HG03457 (cell line): ENCODE results near the gene SLC6A3.

Source experiments
- ATAC-seq: cut with Tn5 transposase; IDR thresholded peaks from one replicate; pipeline ENCODE4 v1.9.1; 2021; ENCODE audit warnings: moderate number of reproducible peaks; ENCODE audit not compliant: unreplicated experiment

Gene SLC6A3

DNA sequence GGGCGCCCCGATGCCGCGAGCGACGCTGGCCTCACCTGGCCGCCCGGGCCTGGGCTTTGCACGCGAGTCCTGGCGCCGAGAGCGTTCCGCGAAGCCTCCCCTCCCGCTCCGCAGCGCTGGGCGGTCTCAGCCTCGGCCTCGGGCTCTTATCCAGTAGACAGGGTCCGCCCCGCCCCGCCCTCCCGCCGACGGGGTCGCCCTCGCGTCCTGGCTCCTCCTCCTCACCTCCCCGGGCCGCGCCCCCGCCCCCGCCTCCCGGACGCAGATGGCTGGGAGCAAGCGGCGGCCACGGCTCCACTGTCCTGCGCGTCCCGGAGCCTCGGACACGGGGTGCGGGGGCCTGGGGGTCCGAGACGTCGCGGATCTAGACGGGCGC is at the start of gene SLC6A3:
SLC6A3 (minus strand) TSS at position 128 of the 376 bp plus-strand sequence. CDS start 2,243 bp downstream, outside the sequence.
- ATAC-seq: no peak

DNA sequence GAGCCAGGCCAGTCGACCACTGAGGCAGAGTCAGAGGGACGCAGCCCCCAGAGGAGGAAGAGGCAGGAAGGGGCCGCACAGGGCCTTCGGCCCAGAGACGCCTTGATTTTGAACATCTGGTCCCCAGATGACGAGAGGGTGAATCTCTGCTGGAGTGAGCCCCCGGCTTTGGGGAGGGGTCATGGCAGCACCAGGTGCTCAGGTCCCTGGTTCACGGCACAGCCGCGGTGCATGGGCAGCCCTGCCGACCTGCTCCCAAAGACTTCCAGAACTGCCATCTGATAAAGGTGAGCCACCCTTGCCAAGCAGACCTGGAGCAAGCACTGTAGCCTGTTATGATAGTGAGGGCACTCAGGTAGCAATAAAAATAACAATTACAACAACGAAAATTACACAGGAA is 48.7 kb upstream of the SLC6A3 start:
- no peak for ATAC-seq

DNA sequence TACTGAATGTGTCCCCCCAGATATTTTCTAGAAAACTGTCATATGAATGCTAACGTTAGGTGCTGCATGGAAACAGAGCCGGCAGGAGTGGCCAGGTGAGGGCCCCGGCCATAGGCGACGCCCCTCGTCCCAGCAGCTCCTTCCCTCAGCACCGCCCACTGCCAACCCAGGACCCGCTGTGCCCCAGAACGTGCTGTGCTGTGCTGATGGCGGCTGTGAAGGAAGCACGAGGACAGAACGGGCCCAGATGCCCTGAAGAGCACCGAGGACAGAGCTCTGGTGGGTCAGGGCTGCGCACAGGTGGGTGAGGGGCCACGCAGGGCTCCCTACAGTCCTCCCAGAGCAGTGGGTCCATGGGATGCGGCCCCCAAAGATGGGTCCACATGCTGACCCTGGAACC is 48.2 kb upstream of the SLC6A3 start:
- ATAC-seq: no peak

DNA sequence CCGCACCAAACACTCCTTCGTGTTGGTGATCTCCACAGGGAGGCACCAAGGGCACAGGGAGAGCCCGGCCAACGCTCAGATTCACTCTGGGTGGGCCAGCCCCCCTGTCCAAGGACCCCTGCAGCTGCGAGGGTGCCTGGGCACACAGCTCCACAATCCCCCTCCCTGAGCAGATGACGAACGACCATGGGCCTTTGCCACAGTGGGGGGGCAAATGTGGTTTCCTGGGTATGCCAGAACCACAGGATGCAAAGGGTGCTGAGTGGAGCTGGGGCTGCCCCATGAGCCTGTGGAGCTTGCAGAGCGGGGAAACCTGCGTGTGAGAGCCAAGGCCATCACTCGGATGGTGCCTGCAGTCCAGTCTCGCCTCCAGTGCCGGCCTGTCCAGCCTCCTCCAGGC is 47.5 kb upstream of the SLC6A3 start:
- no peak for ATAC-seq

DNA sequence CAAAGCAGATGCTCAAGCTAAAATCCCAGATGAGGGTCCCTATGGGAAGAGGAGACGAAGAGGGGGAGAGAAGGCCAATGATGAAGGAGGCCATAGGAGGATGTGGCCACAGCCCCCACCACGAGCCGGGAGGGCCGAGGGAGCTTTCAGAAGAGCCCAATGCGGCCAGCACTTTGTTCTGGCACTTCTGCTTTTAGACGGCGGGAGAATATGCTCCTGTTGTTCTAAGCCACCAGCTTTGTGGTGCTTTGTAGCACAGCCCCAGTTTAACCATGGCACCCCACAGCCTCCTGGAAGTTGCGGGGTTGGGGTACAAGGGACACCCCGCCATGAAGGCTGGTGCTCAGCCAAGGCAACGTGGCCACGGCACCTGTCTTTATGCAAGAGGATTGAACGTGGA is 45.1 kb upstream of the SLC6A3 start:
- ATAC-seq: no peak

DNA sequence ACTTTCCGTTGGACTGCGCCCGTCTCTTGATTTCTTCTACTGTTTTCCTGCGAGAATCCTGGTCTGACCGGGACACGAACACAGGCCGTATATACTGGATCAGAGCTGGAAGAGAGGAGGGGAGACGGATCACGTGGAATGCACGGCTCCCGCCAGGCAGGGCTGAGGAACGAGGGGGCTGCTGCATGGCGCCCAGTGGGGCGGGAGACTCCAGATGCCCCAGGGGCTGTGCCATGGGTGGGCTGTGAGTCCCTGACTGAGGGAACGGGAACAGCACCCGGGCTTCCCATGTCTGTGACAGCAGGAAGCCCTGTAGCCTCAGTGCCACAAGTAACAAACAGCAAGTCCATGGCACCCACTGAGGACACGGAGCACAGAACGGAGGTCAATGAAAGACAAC is 44.5 kb upstream of the SLC6A3 start:
- ATAC-seq: no peak

DNA sequence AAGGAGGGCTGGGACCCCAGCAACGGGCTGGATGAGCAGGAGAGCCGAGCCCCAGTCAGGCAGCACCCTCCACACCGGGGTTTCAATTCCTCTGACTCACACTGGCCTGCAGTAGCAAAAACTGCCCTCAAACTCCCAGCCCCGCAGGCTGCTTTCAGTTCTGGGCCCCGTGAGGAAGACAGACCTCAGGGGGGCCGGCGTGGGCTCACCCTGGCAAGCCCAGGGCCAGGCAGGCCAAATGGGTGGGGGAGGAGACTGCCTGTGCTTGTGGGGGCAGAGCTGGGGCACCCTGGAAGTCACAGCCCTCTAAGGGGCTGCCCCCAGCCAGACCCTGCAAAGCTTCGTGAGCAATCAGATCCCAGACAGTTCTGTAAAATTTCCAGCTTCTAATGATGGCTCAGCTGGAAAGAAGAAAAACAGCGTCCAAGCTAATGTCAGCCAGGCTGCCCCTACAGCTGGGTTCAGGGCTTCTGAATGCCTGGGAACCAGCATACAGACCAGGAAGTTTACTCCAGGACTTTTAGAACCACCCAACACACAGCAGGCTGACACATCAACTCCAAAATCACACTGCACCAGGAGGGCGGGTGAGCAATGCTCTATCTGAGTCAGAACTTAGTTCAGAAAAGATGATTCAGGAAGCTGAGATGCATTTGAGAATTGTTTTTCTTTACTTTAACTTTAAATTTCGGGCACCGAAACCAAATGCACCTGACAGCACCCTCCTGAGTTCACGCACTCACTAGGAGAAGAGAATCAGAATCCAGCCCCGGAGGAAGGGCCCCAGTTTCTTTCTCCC is 43.8 kb upstream of the SLC6A3 start:
- ATAC-seq: peak; percentile 35

DNA sequence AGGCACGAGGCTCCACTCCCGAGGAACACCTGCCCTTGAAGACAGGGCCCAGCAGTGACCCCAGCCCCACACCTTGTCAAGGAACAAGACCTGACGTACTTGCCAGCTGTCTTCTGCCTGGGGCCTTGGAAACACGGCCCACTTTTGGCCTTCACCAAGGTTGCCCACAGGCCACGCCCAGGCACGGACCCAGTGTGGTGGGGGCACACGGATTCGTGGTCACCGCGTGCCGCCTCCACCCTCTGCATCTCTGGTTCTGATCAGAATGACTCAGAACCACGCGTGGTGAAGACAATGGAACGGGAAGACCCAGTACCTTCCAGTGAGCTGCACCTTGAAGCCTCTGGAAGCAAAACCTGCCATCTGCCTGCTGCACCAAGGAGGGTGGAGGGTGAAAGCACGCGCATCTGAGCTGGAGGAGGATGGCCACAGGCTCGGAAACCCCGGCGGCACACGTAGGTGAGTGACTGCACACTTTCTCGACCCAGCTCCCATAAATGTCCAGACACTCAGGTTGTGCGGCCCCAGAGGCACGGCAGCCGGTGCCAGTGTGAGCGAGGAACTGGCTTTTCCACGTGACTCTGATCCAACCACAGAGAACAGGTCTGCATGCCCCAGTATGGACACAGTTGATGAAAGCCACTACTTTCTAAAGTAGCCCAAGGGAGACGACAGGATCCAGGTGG is 42.0 kb upstream of the SLC6A3 start:
- no peak for ATAC-seq

DNA sequence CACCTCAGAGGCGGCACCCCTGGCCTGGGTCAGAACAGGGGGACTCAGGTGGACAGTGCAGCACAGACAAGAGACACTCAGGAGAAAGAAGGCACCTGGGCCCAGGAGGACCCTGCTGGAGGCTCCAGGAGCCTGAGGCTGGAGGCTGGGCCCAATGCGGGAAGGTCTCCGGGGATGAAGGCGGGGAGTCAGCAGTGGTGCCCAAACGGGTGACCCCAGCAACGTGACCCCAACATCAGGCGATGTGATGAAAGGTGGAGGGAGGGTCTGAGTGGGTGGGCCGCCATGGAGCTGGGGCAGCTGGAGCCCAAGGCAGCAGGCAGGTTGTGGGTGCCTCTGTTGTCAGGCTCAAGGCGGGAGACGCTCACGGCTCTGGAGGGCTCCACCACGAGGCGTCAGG is 41.0 kb upstream of the SLC6A3 start:
- no peak for ATAC-seq

DNA sequence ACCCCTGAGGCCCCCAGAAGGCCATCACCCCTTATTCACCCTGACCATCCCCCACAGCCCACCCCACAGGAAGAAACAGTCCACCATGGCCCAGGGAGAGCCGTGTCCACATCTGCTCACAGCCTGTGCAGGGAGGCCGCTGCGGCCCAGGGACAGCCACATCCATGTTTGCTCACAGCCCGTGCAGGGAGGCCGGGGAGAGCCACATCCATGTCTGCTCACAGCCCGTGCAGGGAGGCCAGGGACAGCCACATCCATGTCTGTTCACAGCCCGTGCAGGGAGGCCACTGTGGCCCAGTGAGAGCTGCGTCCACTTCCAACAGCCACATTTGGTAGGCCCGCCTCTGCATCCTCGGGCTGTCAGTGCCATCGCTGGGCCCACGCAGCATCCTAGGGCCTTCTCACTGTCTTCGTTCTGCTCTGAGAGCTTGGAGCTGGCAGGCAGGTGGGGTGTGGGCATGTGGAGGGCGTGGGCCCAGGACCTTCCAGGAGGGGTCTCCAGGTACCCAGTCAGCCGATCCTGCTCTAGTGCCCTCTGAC is 40.4 kb upstream of the SLC6A3 start:
- ATAC-seq: no peak

DNA sequence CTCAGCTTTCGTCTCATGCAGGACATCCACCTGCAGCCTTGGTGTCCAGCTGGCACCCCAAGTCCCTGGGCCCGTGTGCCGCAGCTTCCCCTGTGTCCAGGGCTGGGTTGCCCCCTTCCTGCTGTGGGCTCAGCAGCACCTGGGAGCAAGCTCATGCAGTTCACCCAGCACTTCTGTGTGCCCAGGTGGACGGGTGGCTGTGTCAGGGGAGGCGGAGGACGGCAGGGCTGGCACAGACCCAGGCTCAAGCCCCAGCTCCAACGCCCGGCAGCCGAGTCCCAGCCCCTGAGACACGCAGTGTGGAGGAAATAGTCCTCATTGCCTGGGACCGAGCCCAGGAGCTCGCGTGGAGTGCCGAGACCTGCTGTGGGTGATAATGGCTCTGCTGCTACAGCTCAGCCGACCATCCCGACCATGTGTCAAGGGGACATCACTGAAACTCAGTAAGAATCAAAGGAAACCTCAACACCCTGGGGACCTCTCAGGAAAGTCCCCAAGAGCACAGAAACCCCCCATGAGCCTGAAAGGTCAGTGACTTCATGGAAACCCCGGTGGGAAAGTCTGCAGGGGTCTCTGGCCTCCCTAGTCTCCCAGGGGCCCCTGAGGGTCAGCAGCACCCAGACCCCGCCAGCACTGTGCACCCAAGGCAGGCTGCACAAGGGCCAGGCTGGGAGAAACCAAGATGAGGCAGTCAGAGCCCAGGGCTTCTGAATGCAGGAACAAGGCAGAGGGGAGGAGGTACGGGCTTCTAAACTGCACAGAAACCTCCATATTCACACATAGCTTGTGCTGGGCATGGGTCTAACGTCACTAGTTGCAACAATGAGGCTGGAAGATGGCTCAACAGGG is 39.7 kb upstream of the SLC6A3 start:
- peak; percentile 56 for ATAC-seq

DNA sequence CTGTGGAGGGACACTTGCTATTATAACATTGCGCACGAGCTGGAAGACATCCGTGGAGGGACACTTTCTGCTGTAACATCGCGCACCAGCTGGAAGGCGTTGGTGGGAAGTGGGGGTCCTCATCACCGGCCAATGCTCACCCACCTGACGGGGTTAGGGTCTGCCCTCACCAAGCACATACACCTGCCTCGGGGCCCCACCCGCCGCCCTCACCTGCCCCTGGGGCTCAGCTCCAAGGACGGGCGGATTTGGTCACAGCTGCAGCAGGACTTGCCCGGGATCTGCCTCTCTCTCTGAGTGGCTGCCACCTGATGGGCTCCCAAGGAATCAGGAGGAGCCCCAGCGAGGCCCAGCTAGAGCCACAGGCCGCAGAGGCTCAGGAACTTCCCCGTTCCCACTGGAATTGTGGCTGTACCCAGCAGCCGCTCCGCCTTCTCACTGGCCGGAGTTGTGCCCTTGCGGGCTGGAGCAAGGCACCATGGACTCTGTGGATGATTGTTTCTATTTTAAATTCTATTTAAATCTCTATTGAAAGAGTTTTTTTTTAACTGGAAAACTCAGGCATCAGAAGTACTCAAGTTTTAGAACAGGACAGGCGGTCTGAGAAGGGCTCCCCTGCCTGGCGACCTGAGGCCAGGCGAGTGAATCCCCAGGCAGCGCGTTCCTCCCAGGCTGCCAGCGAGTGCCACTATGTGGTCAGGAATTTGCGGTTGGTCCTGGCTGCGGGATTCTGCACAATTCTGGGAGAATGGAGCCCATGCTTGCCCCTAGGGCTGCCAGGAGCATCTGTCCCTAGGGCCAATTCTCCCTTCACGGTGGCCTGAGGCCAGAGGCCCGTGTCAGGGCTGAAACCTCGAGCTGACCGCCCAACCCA is 38.9 kb upstream of the SLC6A3 start:
- no peak for ATAC-seq

DNA sequence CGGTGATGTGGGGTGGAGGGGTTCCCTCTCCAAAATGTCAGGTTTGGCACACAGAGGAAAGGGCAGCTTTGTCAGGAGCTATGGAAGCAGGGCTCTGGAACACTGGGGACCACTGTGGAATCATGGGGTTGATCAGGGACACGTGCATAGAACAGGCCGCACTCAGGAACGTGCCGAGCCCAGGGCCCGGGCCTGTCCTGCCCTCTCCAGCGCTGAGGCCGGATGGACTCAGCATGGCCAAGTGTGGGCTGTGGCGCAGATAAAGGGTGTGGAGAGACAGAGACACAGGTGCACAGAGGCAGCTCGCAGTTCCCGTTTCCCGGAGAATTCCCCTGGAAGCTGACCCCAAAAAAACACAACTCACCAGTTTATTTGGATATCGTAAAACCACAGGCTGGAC is 37.8 kb upstream of the SLC6A3 start:
- no peak for ATAC-seq

DNA sequence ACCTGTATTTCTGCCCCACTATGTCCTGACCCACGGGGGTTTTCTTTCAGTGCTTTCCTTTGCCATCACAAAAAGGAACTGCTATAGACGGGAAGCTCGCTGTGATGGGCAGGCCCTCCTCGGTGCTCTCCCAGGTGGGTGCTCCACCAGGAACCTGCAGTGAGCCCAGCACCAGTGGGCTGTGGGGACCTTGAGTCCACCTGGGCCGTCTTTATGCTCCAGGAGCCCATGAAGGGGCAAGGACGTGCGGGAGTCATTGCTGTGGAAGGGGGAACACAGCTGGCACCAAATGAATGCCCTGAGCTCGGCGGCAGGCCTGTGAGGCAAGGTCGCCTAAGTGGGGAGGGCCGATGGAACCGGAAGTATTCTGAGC is 36.7 kb upstream of the SLC6A3 start:
- no peak for ATAC-seq

DNA sequence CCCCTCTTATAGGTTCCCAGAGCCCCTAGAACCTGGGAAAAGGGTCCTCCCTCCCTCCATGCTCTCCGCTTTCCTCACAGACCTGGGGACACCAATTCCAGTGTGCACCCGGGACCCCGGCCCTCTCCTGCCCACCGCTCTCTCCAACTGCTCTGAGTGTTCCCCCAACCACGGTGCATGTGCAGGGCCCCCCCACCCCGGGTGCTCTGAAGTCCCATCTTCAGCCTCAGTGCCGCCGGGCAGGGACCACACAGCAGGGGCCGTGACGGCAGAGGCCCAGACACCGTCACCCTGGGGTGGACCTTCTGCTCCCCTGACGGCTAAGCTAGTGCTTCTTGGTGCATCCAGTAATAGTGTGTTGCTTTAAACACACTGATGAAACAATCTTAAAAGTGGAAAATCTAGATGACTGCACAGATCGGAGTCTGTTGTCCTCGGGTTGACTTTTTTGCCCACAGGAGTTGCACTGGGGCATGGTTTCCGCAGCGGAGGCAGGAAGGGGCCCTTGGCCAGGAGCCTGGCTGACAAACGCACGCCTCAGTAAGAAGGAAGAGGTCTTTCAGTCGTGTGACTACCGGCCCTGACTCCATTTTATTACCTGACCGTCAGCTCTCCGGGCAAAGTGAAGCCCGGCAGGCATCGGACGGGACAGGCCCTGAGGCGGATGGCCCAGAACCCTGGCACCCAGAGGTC is 36.2 kb upstream of the SLC6A3 start:
- no peak for ATAC-seq

DNA sequence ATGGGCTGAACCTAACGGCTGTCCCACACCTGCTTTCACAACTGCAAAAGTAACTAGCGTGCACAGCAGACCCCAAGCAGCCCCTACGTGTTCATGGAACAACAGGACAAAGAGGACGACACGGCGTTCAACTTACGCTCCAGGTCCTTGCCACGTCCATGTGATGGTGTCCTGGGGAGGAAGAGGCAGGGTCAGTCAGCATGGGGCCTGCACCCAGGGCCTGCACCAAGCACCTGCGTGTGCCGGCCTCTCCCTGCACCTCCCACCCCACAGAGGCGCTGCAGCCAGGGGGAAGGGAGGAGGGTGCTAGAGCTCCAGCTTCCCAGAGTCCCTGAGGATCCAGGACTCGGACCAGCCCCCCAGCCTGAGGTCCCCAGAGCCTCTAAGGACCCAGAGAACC is 35.6 kb upstream of the SLC6A3 start:
- ATAC-seq: no peak

DNA sequence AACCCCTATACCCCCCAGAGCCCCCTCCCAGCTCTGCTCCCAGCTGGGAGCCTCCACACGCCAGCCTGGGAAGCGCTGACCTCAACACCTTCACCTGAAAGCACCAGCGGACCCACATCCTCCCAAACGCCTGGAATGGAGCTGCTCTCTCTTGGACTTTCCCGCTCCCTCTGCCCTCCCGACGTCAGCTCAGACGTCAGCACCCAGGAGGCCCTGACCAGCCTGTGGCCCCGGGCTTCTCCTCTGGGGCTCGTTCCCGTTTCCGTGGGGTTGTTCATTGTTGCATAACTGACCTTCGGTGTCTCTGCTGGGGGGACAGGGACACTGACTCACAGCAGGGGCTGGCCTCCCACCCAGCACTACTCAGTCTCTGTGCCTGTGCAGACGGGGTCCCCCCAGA is 35.0 kb upstream of the SLC6A3 start:
- no peak for ATAC-seq

DNA sequence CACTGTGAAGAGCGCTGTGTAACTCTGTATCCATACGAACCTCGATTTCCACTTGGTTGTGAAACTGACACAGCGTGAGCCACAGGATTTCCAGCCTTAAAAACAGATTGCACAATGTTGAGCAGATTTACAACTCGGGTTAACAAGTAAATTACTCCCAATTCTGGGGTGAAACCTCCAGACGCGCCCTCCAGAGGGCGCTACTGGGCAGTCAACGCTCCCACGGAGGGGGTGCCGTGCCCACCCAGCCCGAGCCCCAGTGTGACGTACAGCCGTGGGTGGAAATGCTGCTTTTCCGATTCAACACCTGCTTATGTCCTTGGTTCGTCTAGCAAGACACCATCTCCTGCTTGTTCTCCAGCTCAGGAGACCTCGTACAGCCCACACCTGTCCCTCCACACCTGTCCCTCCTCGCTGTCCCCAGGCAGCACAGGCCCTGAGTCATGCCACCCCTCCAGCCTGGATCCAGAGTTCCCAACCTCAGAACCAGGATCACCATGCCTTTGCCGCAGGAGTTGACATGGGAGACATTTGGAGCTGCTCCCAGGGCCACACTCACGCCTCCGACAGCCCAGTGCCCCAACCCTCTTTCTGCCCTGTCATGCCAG is 34.4 kb upstream of the SLC6A3 start:
- ATAC-seq: no peak

DNA sequence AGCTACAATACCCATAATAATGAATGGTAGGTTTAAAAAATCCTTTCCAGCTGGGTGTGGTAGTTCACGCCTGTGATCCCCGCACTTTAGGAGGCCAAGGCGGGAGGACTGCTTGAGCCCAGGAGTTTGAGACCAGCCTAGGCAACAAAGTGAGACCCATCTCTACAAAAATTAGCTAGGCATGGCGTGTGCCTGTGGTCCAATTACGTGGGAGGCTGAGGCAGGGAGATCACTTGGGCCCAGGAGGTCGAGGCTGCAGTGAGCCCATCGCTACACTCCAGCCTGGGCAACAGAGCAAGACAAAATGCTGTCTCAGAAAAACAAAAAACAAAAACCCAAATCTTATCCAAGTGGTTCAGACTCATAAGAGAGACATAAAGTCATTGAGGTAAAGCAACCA is 33.8 kb upstream of the SLC6A3 start:
- ATAC-seq: no peak
